Stimulated activated CD8-positive, alpha-beta memory T cell treated with anti-CD3 and anti-CD28 coated beads, Interleukin-12 subunit alpha, Interleukin-12 subunit beta, amount 100 ng/mL, for 24 hours (primary cell): Measurements from ENCODE around the gene OR5B21.

Experiments
- DNase-seq: peaks from one replicate; pipeline ENCODE4 v3.0.0-alpha.2; 2020; ENCODE audit errors: extremely low read depth

The OR5B21 gene

GRCh38 chr11:58508005-58508404 is at the start of gene OR5B21:
OR5B21 (minus strand) TSS chr11:58508105; CDS start chr11:58508105, 0 bp downstream.
- no peak for DNase-seq

- DNase-seq, result no peak
These were observed 41.7 kb upstream of the OR5B21 start for GRCh38 chr11:58549644-58550043.

GRCh38 chr11:58546841-58547240 is 38.9 kb upstream of the OR5B21 start:
- no peak for DNase-seq

- DNase-seq, result no peak
These were observed 24.0 kb upstream of the OR5B21 start for GRCh38 chr11:58531865-58532341.

GRCh38 chr11:58530236-58530635 is 22.3 kb upstream of the OR5B21 start:
- DNase-seq, result no peak

GRCh38 chr11:58527429-58527828 is 19.5 kb upstream of the OR5B21 start:
- no peak for DNase-seq

- no peak for DNase-seq
These were observed 18.8 kb upstream of the OR5B21 start for GRCh38 chr11:58526721-58527120.

- no peak for DNase-seq
These were observed 17.2 kb upstream of the OR5B21 start for GRCh38 chr11:58525037-58525614.

GRCh38 chr11:58524232-58525036 is 16.5 kb upstream of the OR5B21 start:
- no peak for DNase-seq

- no peak for DNase-seq
These were observed 6.0 kb upstream of the OR5B21 start for GRCh38 chr11:58513747-58514367.

- DNase-seq, result no peak
These were observed 3.7 kb upstream of the OR5B21 start for GRCh38 chr11:58511636-58512035.

- DNase-seq, result no peak
These were observed 1.8 kb upstream of the OR5B21 start for GRCh38 chr11:58509748-58510147.

GRCh38 chr11:58508814-58509213 is 909 bp upstream of the OR5B21 start:
- no peak for DNase-seq

- DNase-seq, result no peak
These were observed 550 bp downstream of the OR5B21 start for GRCh38 chr11:58507355-58507754.

GRCh38 chr11:58506935-58507334 is 970 bp downstream of the OR5B21 start:
- no peak for DNase-seq

- DNase-seq, result no peak
These were observed 2.1 kb downstream of the OR5B21 start for GRCh38 chr11:58505849-58506248.

GRCh38 chr11:58504232-58504631 is 3.7 kb downstream of the OR5B21 start:
- DNase-seq, result no peak

- no peak for DNase-seq
These were observed 4.5 kb downstream of the OR5B21 start for GRCh38 chr11:58503361-58503856.

- no peak for DNase-seq
These were observed 5.9 kb downstream of the OR5B21 start for GRCh38 chr11:58502004-58502403.

- DNase-seq, result no peak
These were observed 9.4 kb downstream of the OR5B21 start for GRCh38 chr11:58498464-58498863.

GRCh38 chr11:58497951-58498350 is 10.0 kb downstream of the OR5B21 start:
- no peak for DNase-seq

- no peak for DNase-seq
These were observed 12.0 kb downstream of the OR5B21 start for GRCh38 chr11:58495906-58496305.

GRCh38 chr11:58494101-58494500 is 13.8 kb downstream of the OR5B21 start:
- no peak for DNase-seq
